HG03025 (cell line): ENCODE results near the gene SNRNP200.
A peak's percentile ranks its signal among the peaks of the same experiment; 100 is the strongest.

Source experiments
- ATAC-seq: cut with Tn5 transposase; IDR thresholded peaks from one replicate; pipeline ENCODE4 v1.9.1; 2021; ENCODE audit warnings: mild to moderate bottlenecking, moderate library complexity; ENCODE audit not compliant: unreplicated experiment, low FRiP score

Gene SNRNP200

DNA sequence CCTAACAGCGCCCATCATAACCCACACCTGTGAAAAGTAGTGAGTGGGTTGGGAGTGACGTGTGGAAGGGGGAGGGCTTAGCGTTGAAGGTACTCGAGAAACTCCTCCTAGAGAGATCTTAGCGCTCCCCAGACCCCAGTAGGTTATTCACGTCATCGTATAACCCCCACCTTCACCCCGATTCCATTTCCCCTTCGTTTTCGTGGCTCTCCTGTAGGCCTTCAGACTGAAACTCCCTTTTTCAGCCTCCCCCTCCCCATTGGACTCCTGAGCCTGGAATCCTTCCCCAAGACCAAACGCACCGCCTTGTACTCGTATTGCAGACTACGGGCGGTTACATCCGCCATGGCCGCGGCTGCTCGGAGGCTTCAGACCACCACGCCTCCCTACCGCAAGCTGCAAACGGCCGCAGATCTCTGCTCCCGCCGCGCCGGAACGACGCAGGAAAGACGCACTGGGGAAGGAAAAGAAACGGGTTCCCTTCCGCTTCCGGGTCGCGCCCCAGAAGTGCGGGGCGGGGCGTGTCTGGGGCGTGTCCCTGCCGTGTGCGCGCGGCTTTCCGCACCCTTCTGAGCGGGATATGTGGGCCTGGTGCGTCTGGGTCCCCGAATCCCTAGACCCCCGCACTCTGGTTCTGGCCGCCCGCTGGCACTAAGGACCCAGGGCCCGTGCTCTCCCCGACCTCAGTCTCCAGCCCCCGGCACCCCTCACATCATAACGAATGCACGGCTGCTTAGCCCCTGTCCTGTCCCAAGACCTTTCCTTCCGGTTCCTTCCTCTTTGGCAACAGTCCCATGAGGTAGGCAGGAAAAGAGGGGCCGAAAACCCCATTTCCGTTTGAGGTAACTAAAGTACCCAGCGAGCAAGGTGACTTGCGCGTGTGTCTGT lies at the start of gene SNRNP200:
Gene SNRNP200, minus strand, starts transcription at position 456 of the 888 bp plus-strand sequence. Its CDS starts 109 bp downstream, at position 347.
- peak; percentile 92 for ATAC-seq

DNA sequence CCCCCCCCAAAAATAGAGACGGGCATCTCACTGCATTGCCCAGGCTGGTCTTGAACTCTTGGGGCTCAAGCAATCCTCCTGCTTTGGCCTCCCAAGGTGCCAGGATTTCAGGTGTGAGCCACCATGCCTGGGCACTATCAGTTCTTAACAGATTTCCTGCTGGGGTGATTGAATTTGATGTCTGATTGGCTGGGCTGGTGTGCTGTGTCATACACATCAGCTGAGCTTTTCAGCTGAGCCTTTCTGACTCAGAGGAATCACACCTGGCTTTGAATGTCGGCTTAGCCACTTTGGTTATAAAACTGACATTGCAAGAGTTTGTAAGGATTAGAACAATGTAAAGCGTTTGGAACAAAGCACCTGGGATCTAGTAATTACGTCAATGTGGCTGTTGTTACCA lies 49.1 kb upstream of the SNRNP200 start:
- ATAC-seq: no peak

DNA sequence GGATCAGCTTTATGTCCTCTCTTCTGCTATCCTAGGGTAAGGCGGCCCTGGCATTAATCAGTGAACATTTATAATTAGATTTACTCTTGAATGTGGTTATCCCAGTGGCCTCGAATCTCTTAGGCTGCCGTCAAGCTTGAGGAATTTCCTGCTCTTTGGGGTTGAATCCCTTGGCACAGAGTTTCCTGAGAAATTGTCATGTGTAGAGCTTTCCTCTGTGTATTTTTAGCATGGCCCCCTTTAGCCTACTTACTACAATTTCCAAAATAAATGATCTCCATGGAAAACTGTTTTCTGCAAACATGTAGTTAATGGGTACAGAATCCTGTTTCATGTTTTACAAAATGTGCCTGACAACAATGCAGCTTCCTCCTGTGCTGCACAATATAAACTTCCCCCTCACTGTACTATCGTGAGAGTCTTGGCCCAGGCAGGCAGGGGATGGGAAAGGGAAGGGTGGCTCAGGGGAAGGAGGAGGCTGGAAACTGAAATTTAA lies 48.3 kb upstream of the SNRNP200 start:
- no peak for ATAC-seq

DNA sequence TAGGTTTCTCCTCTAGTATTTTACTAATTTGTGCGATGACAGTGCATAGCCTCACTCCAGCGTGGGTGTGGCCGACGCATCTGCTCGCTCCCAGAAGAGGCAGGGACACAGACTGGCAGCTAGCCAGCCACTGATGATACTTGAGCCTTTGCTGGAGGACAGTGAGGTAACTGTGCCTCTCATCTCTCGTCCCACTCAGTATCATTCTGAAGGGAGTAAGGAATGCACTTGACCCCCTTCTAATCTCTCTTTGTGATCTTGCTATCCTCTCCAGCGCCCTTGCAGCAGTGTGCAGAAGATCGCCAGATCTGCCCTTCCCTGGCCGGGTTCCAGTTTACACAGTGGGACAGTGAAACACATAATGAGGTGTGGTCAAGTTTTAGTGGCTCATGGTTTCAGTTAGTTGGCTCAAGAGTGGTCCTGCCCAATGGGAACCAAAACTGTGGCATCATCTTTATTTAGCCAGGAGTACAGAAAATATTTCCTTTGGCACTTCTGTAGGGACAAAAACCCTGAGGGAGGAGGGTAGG lies 47.8 kb upstream of the SNRNP200 start:
- ATAC-seq: no peak

DNA sequence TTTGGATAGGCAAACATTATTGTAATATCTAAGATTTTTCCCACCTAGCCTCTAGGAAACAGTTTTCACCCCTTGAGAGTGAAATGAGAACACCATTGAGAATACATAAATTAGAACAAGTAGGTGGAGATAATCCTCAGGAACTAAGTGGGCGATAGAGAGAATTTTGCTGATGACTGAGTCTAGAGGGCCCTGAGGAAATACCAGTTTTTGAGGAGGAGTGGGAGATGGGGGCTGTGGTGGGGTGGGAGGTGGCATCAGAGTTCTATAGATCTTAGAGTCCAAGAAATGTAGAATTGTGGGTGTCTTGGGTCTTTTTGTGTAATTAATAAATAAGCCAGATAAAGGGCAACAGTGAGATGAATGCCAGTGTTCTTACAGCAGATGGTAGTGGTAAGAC lies 42.0 kb upstream of the SNRNP200 start:
- ATAC-seq: no peak

DNA sequence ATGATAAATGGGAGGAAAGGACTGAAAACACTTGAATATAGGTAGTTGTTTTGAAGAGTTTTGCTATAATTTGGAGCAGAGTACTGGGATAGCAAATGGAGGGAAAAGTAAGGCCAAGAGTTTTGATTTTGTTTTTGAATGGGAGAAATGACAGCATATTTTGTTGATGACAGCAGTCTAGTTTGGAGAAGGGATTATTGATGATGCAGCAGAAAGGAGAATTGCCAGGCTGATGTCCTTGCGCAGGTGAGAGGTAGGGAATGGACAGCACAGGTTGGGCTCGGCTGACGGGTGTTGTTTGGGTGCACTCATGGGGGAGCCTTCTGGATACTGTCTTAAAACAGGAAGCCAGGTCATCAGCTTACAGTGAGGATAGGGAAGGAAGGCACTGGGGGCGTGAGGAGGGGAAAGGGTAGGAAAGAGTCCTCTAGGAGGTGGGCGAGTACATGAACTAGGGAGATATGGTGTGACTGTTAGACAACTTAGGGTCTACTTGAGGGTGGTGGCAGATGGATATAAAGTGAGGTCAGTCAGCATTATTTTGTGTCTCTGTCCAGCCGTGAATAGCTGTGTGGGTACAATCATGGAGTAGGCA lies 40.6 kb upstream of the SNRNP200 start:
- ATAC-seq: no peak

DNA sequence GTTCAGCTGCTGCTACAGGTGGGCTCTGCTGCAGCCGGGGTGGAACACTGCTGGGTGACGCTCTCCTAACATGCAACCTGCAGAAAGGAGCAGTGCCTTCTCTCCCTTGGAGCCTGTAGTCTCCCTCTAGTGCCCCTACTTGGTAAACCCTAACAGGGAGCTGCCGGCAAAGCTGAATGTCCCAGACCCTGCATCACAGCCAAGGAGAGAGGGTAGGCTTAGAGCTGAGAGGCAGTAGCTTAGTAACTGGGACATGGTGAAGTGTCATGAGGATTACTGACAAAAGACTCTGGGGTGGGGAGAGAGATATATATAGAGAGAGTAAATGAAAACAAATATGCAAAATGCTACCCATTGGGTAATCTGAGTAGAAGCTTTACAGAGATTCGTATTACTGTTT lies 40.1 kb upstream of the SNRNP200 start:
- no peak for ATAC-seq

DNA sequence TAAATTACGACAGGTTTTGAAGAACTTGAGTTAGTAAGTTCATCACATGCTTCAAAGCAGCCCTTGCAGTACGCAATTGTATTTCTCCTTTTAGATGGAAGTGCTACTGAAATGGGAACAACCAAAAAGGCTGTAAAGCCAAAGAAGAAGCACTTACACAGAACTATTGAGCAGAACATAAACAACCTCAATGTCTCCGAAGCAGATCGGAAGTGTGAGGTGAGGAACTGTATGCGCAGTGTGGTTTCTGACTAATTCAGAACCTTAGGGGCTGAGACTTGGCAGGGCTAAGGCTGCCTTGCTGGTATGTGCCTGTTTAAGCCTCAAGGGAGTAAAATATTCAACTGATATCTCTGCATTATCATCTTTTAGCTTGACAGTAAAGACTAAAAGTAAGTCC lies 38.7 kb upstream of the SNRNP200 start:
- peak; percentile 69 for ATAC-seq

DNA sequence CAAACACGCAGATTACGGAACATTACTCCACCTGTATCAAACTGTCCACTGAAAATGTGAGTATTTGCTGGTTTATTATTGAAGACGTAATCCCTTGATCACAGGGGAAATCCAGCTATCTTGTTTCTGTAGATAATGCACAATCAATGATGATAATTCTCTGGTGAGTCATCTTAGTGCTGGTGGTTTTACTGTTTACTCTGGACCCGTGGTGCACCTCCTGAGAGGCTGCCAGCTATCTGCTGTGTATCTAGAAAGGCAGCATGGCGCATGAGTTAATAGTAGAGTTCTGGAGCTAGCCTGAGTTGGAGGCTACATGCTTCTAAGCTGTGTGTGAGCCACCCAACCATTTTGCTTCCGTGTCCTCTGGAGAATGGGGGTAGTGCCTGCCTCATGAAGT lies 36.7 kb upstream of the SNRNP200 start:
- no peak for ATAC-seq

DNA sequence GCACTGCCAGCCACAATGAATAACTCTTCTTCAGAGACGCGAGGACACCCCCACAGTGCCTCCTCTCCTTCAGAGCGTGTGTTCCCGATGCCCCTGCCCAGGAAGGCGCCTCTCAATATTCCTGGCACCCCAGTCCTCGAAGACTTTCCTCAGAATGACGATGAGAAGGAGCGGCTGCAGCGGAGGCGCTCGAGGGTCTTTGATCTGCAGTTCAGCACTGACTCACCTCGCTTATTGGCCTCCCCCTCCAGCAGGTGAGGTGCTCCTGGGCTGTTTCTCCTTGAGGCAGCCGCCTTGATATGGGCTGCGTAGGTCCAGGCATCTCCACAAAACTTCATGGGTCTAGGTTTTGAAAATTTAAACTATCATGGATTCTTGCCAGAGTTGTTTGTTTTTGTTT lies 36.3 kb upstream of the SNRNP200 start:
- ATAC-seq: no peak

DNA sequence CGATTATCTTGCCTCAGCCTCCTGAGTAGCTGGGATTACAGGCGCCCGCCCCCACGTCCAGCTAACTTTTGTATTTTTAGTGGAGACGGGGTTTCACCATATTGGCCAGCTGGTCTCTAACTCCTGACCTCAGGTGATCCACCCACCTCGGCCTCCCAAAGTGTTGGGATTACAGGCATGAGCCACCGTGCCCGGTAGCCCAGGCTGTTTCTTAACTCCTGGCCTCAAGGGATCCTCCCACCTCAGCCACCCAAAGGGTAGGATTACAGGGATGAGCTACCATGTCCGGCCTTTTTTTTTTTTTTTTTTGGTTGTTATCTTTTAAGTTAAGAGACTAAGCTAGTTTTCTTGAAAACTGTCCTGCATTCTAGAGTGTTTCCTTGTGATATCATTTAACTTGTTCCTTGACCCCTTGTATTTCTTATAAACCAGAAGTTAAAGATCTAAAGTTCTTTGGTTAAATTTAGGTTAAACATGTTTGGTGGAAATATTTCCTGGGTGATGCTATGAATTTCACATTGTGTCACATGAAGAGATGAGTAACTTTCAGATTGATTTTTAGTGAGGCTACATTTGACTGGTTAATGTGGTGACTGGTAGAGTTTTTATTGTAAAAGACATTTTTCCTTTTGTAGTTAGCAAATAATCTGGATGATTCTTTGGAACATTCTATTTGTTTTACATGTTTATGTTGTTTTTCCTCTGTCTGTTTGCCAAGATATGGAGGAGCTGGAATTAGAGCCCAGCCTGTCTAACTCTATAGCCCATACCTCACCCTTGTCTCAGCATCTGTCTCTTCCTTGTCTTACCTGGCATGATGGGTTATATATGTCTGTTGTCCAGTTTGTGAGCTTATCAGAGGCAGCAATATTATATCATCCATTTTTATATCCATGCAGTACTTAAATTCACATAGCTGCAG lies 35.4 kb upstream of the SNRNP200 start:
- no peak for ATAC-seq

DNA sequence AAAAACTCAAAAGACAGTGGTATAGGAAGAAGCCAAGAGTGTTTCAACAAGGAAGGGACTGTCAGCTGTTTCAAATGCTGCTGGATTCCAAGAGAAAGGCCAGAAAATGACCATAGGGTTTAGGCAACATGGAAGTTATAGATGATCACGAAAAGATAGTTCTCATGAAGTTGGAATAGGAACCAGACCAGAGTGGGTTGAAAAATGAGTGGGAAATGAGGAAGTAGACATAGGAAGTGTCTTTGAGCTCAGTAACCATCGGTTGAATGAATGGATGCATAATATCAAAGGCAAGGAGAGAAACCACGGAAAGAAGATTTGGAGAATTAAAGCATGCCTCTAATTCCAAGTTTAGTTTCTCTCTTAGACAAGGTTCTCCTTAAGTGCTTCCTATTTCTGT lies 31.5 kb upstream of the SNRNP200 start:
- no peak for ATAC-seq

DNA sequence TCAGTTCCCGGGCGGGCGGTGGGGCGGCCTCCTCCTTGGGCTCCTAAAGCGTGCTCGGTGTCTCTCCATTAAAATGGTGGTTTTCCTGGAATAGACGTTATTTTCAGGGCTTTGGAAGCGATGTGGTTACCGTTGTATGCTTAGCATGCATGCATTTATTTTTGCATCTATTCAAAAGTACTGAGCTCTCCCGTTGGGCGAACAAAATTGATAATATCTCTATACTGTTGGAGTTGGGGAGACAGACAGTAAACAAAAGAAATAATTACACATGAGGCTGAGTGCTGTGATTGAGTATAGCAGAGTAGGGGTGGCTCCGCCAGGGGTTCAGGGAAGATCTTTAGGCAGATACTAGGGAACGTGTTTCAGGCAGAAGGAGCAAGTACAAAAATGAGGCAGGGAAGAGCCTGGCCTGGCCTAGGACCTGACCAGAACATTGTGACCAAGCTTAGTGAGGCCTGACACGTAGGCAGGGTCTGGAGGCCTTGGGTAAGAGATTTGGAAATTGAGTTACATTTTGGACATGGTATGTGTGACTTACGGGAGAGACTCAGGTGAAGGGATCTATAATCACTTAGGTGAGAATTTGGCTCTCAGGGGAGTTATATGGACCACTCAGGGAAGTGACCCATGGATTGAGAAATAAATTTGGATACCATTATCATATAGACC lies 30.9 kb upstream of the SNRNP200 start:
- ATAC-seq: no peak

DNA sequence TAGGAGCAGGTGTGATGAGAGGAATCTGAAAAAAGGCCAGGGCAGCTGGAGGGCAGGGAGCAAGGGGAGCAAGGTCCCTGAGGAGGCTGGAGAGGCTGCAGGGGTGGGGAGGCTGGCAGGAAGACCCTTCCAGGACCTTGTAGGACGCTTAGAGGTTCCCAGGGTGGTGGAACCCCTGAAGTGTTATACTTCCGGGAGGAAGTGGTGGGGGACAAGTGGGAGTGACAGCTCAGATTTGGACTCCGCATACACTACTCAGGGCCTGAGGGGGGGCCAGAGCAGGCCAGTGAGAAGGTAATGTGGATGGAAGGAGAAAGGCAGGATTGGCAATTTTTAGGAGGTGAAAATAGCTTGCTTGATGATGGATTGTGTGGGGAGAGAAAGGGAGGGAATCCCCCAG lies 28.4 kb upstream of the SNRNP200 start:
- ATAC-seq: no peak

DNA sequence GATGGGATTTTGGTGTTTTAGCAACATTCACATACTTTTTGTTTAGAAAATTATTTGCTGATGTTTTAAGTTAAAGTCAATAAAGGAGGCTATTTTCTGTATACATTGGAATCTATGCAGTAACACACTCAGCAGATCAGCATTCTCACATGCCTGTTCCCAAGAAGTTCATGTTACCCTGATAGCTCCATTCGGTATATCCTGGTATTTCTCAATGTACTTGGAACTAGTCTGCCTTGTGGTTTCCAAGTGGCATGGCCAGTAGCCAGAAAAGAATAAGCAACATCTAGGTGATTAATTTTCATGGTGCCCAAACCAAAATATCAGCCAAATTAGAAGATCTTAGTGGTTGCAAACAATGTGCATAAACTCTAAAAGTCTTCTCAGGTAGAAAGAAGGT lies 25.1 kb upstream of the SNRNP200 start:
- ATAC-seq: no peak

DNA sequence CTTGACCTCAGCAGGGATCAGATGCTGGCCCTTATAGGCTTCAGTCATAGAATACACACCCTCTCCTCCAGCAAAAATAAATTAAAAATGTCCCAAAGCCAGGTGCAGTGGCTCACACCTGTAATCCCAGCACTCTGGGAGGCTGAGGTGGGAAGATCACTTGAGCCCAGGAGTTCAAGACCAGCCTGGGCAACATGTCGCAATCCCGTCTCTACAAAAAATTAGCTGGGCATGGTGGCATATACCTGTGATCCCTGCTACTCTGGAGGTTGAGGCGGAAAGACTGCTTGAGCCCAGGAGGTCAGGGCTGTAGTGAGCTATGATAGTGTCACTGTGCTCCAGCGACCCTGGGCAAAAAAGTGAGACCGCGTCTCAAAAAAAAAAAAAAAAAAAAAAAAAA lies 24.5 kb upstream of the SNRNP200 start:
- no peak for ATAC-seq

DNA sequence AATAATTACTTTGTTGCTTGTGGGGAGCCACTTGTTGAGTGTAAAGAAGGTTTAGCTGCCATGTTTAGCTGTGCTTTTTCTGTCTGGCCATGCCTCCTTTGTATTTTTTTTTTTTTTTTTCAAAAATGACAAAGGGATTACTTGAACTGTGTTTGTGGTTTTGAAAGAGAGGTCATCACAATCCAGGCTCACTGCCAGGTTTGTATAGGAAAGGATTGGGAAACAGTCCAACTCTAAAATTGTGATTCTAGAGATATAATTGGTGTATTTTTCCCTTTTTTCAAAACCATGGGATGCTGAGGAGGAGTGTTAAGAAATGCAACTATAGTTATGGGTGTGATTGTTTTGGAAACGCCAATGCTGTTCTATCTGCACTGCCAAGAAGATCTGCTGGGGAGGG lies 24.1 kb upstream of the SNRNP200 start:
- ATAC-seq: no peak

DNA sequence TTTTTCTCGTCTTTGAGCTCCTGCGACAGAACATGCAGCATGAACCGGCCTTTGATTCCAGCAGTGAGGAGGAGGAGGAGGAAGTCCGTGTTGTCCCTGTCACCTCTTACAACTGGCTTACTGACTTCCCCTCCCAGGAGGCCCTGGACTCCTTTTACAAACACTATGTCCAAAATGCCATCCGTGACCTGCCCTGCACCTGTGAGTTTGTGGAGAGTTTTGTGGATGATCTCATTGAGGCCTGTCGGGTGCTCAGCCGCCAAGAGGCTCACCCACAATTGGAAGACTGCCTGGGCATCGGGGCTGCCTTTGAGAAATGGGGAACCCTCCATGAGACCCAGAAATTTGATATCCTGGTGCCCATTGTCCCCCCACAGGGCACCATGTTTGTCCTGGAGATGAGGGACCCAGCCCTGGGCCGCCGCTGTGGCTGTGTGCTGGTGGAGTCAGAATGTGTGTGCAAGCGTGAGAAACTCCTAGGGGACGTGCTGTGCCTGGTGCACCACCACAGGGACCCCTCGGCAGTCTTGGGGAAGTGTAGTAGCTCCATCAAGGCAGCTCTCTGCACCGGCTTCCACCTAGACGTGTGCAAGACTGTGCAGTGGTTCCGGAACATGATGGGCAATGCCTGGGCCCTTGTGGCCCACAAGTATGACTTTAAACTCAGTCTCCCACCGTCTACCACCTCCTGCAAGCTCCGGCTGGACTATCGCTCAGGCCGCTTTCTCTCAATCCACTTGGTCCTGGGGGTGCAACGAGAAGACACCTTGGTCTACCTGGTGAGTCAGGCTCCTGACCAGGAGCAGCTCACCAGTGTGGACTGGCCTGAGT lies 21.9 kb upstream of the SNRNP200 start:
- ATAC-seq: no peak

DNA sequence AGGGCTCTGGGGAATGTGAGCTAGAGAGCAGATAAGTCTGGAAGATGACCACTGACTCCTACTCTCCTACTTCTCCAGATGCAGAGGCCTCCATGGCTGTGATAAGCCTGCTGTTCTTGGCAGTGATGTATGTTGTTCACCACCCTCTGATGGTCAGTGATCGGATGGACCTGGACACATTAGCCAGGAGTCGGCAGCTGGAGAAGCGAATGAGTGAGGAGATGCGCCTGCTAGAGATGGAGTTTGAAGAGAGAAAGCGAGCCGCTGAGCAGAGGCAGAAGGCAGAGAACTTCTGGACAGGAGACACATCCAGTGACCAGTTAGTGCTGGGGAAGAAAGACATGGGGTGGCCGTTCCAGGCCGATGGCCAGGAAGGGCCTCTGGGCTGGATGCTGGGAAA lies 21.2 kb upstream of the SNRNP200 start:
- no peak for ATAC-seq
